ENCODE results near the gene FABP6. TPM values are rescaled to one million over a fixed set of nuclear protein-coding genes. Genes with fewer than 3 reads are reported as not detected.

The FABP6 gene
- total and polyA plus RNA-seq, 5 experiments from 2014 or later: not detected

DNA sequence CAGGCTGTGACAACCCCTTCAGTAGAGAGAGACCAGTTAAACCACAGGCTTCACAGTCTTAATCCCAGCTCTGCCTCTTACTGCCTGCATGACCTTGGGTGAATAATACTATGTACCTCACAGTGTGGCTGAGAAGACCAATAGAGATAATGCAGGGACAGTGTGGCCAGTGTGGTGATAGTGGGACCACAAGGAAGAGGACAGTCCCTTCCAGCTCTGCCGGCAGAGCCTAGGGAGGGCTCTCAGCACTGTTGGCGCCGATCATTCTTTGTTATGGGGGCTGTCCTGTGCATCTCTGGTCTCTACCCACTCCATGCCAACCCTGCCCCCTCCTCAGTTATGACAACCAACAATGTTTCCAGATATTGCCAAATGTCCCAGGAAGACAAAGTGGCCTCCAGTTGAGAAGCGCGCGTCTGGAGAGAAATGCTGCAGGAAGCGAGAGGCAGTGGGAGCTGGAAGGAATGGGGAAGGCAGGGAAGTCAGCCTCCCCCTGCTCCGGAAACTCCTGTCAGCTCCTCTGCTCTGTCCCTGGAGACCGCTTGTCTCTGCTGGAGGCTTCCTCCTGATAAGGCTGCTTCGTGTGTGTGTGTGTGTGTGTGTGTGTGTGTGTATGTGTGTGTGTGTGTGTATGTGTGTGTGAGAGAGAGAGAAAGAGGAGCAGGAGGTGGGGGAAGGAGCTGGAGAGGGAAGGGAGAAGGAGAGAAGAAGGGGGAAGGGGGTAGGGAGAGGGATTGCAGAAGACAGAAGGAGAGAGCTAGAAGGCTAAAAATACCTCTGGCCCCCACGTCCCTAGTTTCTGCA is 31.8 kb upstream of the FABP6 start:
- peaks cover 6 to 28% (median 16%) of the 10 kb centered on the region in 5 donors for H3K27me3 Mint-ChIP-seq
- no peaks in the 10 kb centered on the region for H3K9me3 Mint-ChIP-seq
- no peak for DNase-seq
- peaks cover 2 to 16% (median 7%) of the 10 kb centered on the region in 4 donors for H3K4me1 Mint-ChIP-seq
- no peaks in the 10 kb centered on the region for H3K36me3 Mint-ChIP-seq
- POLR2A ChIA-PET: no interaction called here
- peak overlapping the region in 2 of 10 donors; percentile 7 to 24 for H3K27ac Mint-ChIP-seq
- H3K4me3 Mint-ChIP-seq: no peak overlapping the region
- ATAC-seq: no peak

DNA sequence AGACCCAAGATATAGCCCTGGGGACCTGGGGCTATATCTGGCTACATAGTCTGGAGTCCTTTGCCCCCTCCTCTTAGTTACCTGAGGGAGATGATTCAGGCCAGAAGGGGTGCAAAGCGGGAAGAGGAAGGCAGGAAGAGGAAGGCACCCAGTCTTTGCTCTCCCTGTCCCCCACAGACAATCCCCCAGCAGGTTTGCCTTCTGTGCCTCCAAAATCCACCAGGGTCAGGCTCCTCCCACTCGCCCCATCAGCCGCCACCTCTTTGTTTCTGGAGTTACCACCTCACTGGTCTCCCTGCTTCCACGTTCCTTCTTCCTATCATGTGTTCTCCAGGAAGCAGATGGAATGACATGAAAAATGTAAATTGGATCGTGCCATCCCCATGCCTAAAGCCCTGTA is 31.2 kb upstream of the FABP6 start:
- ATAC-seq: no peak
- H3K4me3 Mint-ChIP-seq: peak overlapping the region in 1 of 10 donors; percentile 25
- peaks cover under 1 to 10% (median 5%) of the 10 kb centered on the region in 4 donors for H3K4me1 Mint-ChIP-seq
- H3K9me3 Mint-ChIP-seq: no peaks in the 10 kb centered on the region
- H3K36me3 Mint-ChIP-seq: no peaks in the 10 kb centered on the region
- POLR2A ChIA-PET: no interaction called here
- peaks cover 6 to 28% (median 16%) of the 10 kb centered on the region in 5 donors for H3K27me3 Mint-ChIP-seq
- DNase-seq: no peak
- no peak overlapping the region for H3K27ac Mint-ChIP-seq

DNA sequence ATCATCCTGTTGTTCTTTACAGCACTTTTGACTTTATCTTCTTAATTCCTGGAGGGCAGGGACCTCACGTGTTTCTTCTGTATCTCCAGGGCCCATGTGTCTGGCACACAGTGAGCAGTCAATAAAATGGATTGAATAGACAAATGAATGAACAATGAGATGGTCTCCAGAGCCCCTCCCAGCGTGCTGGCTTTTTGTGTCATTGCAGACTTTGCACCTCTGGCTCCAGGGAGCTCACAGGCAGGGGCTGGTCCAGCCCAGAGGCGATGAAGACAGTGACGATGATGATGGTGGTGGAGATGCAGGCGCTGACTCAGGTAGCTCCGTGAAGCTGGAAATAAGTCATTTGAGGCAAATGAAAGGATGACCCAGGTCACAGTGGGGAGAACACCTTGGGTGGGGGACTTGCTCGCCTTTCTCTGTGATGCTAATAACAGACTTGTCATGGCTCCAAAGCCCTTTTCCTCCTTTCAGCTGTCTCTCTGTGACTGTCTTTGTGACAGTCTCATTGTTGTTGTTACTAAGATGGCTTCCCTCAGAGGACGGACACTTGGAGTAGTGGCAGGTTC is 30.4 kb upstream of the FABP6 start:
- Mint-ChIP-seq H3K9me3 (no peaks in the 10 kb centered on the region), H3K4me1 (peaks cover 0 to 9% (median 4%) of the 10 kb centered on the region in 4 donors), H3K4me3 (peak overlapping the region in 9 of 10 donors; percentile 25 to 72 (median 39)), H3K27me3 (peaks cover 6 to 28% (median 16%) of the 10 kb centered on the region in 5 donors), H3K27ac (peak overlapping the region in 2 of 10 donors; percentile 37 to 86), H3K36me3 (no peaks in the 10 kb centered on the region)
- ATAC-seq (no peak), DNase-seq (no peak)
- POLR2A ChIA-PET: no interaction called here

DNA sequence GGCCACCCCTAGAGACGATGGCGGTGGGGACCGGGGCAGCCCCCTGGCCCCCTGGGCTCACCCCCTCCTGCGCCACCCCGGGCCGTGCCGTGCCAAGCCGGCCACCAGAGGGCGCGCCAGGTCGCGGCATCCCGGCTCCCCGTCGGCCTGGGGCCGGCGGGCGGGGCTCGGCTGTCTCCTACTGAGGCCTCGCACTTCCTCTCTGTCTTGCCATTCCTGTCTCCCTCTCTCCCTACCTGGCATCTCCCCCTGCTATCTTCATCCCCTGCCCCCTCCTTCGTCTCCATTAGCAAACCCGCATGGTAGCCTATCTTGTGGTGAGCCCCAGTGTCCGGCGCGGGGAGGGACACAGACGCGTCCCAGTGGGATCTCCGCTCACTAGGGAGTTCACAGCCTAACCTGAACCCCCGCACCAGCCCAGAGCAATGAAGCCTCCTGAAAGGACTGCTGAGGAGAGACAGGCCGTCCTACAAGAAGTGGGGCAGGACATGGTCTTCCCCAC is 29.8 kb upstream of the FABP6 start:
- peak overlapping the region in 2 of 10 donors; percentile 29 to 86 for H3K27ac Mint-ChIP-seq
- H3K27me3 Mint-ChIP-seq: peaks cover 6 to 28% (median 15%) of the 10 kb centered on the region in 5 donors
- H3K4me3 Mint-ChIP-seq: peak overlapping the region; percentile 60 to 87 (median 84)
- no peaks in the 10 kb centered on the region for H3K9me3 Mint-ChIP-seq
- peak; percentile 98 to 100 for ATAC-seq
- peak; percentile 24 to 78 (median 68) for DNase-seq
- POLR2A ChIA-PET: no interaction called here
- peaks cover 0 to 9% (median 4%) of the 10 kb centered on the region in 4 donors for H3K4me1 Mint-ChIP-seq
- H3K36me3 Mint-ChIP-seq: no peaks in the 10 kb centered on the region

DNA sequence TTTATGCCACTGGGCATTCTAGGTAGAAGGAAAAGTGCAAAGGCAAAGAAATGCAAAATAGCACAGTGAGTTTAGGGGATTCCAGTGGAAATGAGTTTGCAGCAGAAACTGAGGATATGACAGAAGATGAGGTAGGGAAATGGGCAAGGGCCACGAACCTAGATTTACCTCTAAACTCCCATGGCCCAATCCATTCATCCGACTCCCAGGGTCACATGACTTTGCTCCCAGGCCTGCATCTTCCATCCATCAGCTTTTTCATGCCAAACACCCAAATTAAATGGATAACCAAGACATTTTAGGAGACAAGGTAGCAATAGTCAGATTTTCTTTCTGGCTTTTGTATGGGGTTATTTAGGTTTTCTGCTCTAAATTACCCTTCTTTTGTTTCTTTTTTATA is 22.2 kb upstream of the FABP6 start:
- Mint-ChIP-seq H3K27ac (no peak overlapping the region), H3K4me1 (no peaks in the 10 kb centered on the region)

DNA sequence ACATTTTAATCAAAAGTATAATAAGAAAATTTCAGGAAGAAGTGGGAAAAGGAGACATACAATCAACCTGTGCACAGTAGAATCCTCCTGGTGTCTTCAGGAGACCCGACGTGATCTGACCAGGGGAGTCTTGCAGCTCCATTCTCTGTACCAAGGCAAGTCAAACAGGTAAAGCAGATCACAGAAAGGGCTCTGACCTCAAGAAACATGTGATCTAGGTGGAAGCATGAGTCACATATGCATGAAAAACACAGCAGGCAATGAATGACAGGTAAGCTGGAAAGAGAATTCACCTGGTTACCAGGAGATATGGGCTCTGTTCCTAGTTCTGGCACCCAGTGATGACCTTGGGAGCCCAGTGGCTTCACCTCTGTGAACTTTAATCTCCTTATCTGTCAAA is 19.4 kb upstream of the FABP6 start:
- H3K4me3 Mint-ChIP-seq: no peak overlapping the region
- H3K27me3 Mint-ChIP-seq: peaks cover 0 to 4% (median 0%) of the 10 kb centered on the region in 5 donors
- DNase-seq (no peak), ATAC-seq (no peak)
- POLR2A ChIA-PET: no interaction called here
- H3K4me1 Mint-ChIP-seq: no peaks in the 10 kb centered on the region
- H3K36me3 Mint-ChIP-seq: no peaks in the 10 kb centered on the region
- no peaks in the 10 kb centered on the region for H3K9me3 Mint-ChIP-seq
- H3K27ac Mint-ChIP-seq: no peak overlapping the region

More for the DNA sequence above, 22.2 kb upstream of the FABP6 start:
- no peak overlapping the region for H3K4me3 Mint-ChIP-seq
- H3K27me3 Mint-ChIP-seq: peaks cover 0 to 2% (median 0%) of the 10 kb centered on the region in 5 donors
- POLR2A ChIA-PET: no interaction called here
- no peaks in the 10 kb centered on the region for H3K9me3 Mint-ChIP-seq
- ATAC-seq (no peak), DNase-seq (no peak)
- no peaks in the 10 kb centered on the region for H3K36me3 Mint-ChIP-seq

DNA sequence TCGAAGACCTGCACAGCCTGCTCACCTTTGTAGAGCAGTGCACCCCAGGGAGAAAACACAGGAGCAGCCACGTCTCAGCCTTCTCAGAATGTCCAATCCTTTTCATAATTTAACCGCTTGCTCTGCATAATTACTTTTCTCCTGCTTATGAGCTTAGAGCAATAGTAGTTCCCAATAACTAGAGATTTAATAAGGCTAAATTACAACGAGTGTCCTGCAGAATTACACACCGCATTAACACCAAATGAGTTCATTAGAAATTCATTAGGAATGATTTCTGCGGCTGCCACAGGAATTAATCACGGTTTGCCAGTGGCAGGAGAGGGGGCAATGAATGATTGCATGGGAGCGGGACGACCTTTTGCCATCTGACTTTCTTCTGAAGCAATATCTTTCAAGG is 18.7 kb upstream of the FABP6 start:
- Mint-ChIP-seq H3K27ac (no peak overlapping the region), H3K9me3 (no peaks in the 10 kb centered on the region), H3K27me3 (peaks cover 0 to 7% (median 0%) of the 10 kb centered on the region in 5 donors), H3K4me3 (no peak overlapping the region), H3K4me1 (no peaks in the 10 kb centered on the region), H3K36me3 (no peaks in the 10 kb centered on the region)
- POLR2A ChIA-PET: no interaction called here
- ATAC-seq: no peak
- no peak for DNase-seq

DNA sequence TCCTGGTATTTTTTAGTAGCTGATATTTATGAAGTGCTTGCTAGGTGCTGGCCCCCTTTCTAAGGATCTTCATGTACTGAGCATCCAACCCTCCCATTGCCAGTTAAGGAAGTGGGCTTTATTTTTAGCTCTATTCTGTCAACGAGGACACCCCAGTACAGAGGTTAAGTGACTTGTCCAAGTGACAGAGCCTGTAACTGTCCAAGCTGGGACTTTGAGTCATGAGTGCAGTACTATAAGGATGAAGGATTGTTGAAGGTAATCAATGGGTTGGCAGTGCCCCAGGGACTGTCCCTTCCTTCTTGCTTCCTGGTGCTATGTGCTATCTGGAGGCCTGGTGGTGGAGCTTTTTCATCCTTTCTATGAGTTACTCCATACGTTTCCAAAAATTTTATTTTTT is 18.0 kb upstream of the FABP6 start:
- Mint-ChIP-seq H3K36me3 (no peaks in the 10 kb centered on the region), H3K4me3 (no peak overlapping the region), H3K27ac (no peak overlapping the region), H3K27me3 (peaks cover 0 to 10% (median 0%) of the 10 kb centered on the region in 5 donors), H3K4me1 (no peaks in the 10 kb centered on the region), H3K9me3 (no peaks in the 10 kb centered on the region)
- no peak for DNase-seq
- POLR2A ChIA-PET: no interaction called here
- no peak for ATAC-seq

DNA sequence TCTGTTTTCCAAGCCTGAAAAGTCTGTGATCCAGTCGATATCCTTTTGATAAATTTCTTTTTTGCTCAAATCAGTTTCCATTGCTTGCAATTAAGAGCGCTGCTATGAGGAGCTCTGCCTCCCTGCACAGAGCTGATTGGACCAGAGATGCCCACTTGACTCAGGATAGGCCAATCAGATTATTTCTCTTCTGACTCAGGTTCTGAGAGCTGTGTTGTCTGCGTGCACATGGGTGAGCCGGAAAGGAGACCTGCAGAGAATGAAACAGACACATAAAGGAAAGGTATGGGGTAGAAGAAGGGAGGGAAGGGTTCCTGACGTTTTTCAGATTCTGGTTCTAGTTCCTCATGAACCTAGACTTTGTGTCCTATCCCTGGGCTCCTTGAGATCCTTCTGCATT is 15.8 kb upstream of the FABP6 start:
- H3K27ac Mint-ChIP-seq: no peak overlapping the region
- no peaks in the 10 kb centered on the region for H3K36me3 Mint-ChIP-seq
- POLR2A ChIA-PET: no interaction called here
- ATAC-seq (no peak), DNase-seq (no peak)
- no peaks in the 10 kb centered on the region for H3K4me1 Mint-ChIP-seq
- H3K4me3 Mint-ChIP-seq: no peak overlapping the region
- no peaks in the 10 kb centered on the region for H3K9me3 Mint-ChIP-seq
- H3K27me3 Mint-ChIP-seq: peaks cover 0 to 10% (median 0%) of the 10 kb centered on the region in 5 donors

DNA sequence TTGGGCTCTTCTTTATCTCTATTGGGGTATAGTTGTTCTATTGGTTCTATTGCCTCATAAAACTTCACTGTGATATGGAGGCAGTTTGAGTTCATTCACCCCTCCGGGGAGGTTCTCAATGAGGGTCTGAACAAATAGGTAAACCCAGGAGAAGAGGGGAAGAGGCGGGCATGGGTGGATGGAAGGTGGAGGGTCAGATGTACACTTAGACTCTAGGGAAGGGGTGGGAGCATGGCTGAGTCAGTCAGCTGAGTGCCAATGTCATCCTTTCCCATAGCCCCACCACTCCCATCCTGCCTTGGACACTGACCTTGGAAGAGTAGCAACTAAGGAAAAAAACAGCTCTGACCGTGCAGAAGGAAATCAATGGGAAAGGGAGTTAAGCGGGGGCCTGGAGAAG is 9.9 kb upstream of the FABP6 start:
- H3K36me3 Mint-ChIP-seq: no peaks in the 10 kb centered on the region
- no peaks in the 10 kb centered on the region for H3K4me1 Mint-ChIP-seq
- no peak for DNase-seq
- H3K27me3 Mint-ChIP-seq: peaks cover 0 to 14% (median 8%) of the 10 kb centered on the region in 5 donors
- H3K4me3 Mint-ChIP-seq: no peak overlapping the region
- H3K27ac Mint-ChIP-seq: no peak overlapping the region
- H3K9me3 Mint-ChIP-seq: no peaks in the 10 kb centered on the region
- POLR2A ChIA-PET: no interaction called here
- no peak for ATAC-seq

DNA sequence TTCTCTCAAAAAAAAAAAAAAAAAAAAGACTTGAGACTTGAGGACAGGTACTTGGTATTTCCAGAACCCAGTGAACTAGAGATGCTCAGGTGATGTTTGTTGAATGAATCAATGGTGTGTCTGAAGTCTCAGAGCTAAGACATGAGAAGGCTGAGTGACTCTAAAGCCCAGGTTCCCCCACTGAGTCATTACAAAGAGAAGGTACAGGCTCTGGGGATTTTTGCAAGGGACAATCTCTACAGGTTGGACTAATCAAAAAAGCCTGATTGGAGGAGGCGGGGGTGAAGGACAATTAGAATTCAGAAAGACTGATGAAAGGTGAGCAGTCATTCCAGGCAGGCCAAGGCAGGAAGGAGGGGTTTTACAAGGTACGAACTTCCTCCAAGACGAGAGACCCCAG is 8.2 kb upstream of the FABP6 start:
- Mint-ChIP-seq H3K36me3 (no peaks in the 10 kb centered on the region), H3K9me3 (no peaks in the 10 kb centered on the region), H3K4me1 (no peaks in the 10 kb centered on the region), H3K4me3 (no peak overlapping the region), H3K27me3 (peaks cover 0 to 14% (median 3%) of the 10 kb centered on the region in 5 donors), H3K27ac (no peak overlapping the region)
- DNase-seq (no peak), ATAC-seq (no peak)
- POLR2A ChIA-PET: no interaction called here

DNA sequence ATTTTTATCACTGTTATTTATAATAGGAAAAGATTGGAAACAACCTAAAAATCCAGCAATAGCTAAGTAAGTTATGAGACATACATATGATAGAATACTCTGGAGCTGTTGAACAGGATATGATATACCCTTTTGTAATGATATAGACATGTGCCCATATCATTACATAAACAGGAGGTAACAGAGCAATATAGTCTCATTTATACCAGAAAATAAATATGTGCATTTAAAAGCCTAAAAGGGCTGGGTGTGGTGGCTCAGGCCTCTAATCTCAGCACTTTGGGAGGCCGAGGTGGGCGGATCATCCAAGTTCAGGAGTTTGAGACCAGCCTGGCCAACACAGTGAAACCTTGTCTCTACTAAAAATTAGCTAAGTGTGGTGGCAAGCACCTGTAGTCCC is 2.3 kb upstream of the FABP6 start:
- Mint-ChIP-seq H3K4me1 (peaks cover 0 to 4% (median under 1%) of the 10 kb centered on the region in 4 donors), H3K4me3 (no peak overlapping the region), H3K27me3 (no peaks in the 10 kb centered on the region), H3K9me3 (no peaks in the 10 kb centered on the region), H3K27ac (no peak overlapping the region), H3K36me3 (no peaks in the 10 kb centered on the region)
- ATAC-seq (no peak), DNase-seq (no peak)
- POLR2A ChIA-PET: no interaction called here

DNA sequence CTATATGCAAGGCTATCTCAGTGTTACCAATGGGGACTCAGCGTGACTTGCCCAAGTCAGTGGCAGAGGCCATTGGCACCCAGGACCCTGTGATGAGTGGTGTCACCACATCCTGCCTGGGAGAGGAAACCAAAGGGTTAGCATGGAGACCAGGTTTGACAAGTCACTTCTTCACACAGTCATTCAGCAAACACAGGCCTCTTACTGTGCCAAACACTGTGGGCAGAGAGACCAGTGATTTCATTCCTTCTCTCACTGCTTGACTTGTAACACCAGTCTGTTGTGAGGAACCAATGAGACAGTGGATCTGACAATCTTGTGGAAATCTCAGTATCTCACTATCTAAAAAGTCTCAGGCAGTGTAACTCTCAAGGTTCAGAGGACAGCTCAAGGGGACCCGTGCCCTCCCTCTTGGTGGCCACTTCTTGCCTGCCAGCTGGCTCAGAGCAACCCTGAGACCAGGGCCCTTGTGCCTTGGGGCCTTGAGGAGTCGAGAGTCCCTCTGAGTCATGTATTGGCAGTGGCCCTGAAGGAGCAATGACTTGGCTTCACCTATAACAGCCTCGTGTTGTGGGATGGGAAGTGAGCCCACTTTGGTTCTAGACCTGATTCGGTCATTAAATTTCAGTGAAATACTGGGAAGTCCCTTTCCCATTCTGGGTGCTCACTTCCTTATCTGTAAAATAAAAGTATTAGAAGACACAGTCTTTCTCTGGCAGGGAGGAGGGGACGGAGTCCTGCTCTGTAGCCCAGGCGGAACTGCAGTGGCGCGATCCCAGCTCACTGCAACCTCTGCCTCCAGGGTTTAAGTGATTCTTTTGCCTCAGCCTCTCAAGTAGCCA is 1.6 kb downstream of the FABP6 start:
- POLR2A ChIA-PET: no interaction called here
- DNase-seq: no peak
- no peak for ATAC-seq
- H3K27me3 Mint-ChIP-seq: no peaks in the 10 kb centered on the region
- H3K4me1 Mint-ChIP-seq: peaks cover 0 to 4% (median under 1%) of the 10 kb centered on the region in 4 donors
- H3K36me3 Mint-ChIP-seq: no peaks in the 10 kb centered on the region
- H3K27ac Mint-ChIP-seq: no peak overlapping the region
- H3K4me3 Mint-ChIP-seq: no peak overlapping the region
- H3K9me3 Mint-ChIP-seq: no peaks in the 10 kb centered on the region

All from naive thymus-derived CD8-positive, alpha-beta T cell (primary cell).